Suprapubic skin (tissue), 4 donors: ENCODE results near the gene SEPHS1.

Experiments
- EP300 ChIP-seq: sonication (generic); formaldehyde crosslinking; IDR thresholded peaks from one replicate; pipeline ENCODE4 v1.6.1; 2017; ENCODE audit warnings: antibody characterized with exemption
- POLR2A ChIP-seq, 2 donors: fragments of 450-650 bp; IDR thresholded peaks; one replicate each; pipeline ENCODE4 v1.6.1; 2017; ENCODE audit warnings: antibody characterized with exemption in 2 of 2, mild to moderate bottlenecking in 2 of 2, moderate library complexity in 2 of 2
- POLR2AphosphoS5 ChIP-seq, 3 donors: sonication (generic); formaldehyde crosslinking; IDR thresholded peaks; one replicate each; pipeline ENCODE4 v1.6.1; 2017; ENCODE audit warnings: antibody characterized with exemption in 3 of 3

DNA sequence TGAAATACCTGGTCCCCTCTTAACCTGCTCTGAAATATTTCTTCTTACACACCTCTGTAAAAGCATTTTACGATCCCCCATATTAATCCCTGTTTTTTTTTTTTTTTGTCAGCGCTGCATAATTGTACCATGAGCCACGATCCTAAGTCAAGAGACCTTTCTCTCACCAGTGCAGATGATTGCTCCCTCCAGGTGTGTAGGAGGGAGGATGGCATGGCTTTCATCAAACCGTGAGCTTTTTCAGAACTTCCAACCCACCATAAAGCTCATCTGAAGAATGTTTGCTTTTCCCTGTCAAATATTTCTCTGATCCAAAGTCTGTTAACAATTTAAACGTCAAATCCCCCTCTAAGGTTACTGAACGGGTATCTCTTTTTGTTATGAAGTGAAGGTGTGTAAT lies 28.2 kb upstream of the SEPHS1 start:
- TF ChIP-seq EP300 (no peak), POLR2A (IDR thresholded peaks at IDR 0.05) (no peak), POLR2AphosphoS5 (IDR thresholded peaks at IDR 0.05) (no peak)
